HCT116 (cell line): ENCODE results near the gene SPTBN1. TPM values are rescaled to one million over a fixed set of nuclear protein-coding genes. Genes with fewer than 3 reads are reported as not detected.

Experiments
- ATAC-seq: fragments of 200-7000 bp; cut with Tn5 transposase; 2 replicates; pipeline ENCODE4 v1.9.1; 2020; ENCODE audit warnings: mild to moderate bottlenecking, moderate library complexity
- BruUV-seq: library from RNA; stranded (reverse); fragments of 400-500 nt; replicated peaks from 2 replicates; lab custom pipeline; 2021; lab: Mats Ljungman, UMichigan
- CTCF ChIA-PET: fragments of 300-600 bp; sonication (Branson Sonifier 250); formaldehyde crosslinking; loops from one replicate; lab custom pipeline; 2021; ENCODE audit warnings: antibody characterized with exemption; lab: Charles Lee
- POLR2A ChIA-PET: fragments of 300-600, 350-600 bp; sonication (Branson Sonifier 250); formaldehyde crosslinking; loops from one replicate; lab custom pipeline; 2021; ENCODE audit warnings: antibody characterized with exemption; lab: Charles Lee
- RAD21 ChIA-PET, 2 experiments: fragments of 300-600 bp; sonication (Branson Sonifier 250); formaldehyde crosslinking; loops; one replicate each; lab custom pipeline; 2023; ENCODE audit warnings: low total read pairs in 2 of 2; ENCODE audit not compliant: uncharacterized antibody in 2 of 2, unreplicated experiment in 2 of 2, low non-redundant PET in 1 of 2; lab: Charles Lee
- DNase-seq: peaks from one replicate; pipeline ENCODE4 v3.0.0-alpha.2; 2010; ENCODE audit warnings: low read depth, low spot score
- H2AFZ ChIP-seq: fragments of 200-600 bp; shearing (Covaris generic), sonication (generic); 2 replicates; pipeline ENCODE4 v1.6.1; 2017; ENCODE audit warnings: low read depth, mixed run types, mixed read lengths, antibody characterized with exemption, low read length; ENCODE audit not compliant: poor library complexity, severe bottlenecking
- H3K27ac ChIP-seq: 2 replicates; pipeline ENCODE4 v1.5.1; 2012; ENCODE audit warnings: low read depth, low read length
- H3K27me3 ChIP-seq: fragments of 200-600 bp; sonication (generic); 2 replicates; pipeline ENCODE4 v1.6.1; 2016; ENCODE audit warnings: mixed run types, low read length, mixed read lengths; ENCODE audit not compliant: insufficient read depth
- H3K36me3 ChIP-seq, 2 experiments: fragments of 200-500 bp in 1 of 2; fragments of 200-600 bp in 1 of 2; sonication (Bioruptor generic) in 1 of 2; sonication (generic) in 1 of 2; 2 replicates each; pipeline versions ENCODE4 v1.5.1 to v1.6.1; 2014 to 2016; ENCODE audit warnings: low read length in 2 of 2, inconsistent platforms in 1 of 2, mixed read lengths in 1 of 2, mixed run types in 1 of 2; ENCODE audit not compliant: insufficient read depth in 2 of 2, control insufficient read depth in 1 of 2
- H3K4me1 ChIP-seq, 2 experiments: fragments of 200-600 bp in 1 of 2; sonication (generic) in 1 of 2; 2 replicates each; pipeline versions ENCODE4 v1.5.1 to v1.6.1; 2012 to 2017; ENCODE audit warnings: low read length in 2 of 2, inconsistent platforms in 1 of 2, mild to moderate bottlenecking in 1 of 2, mixed read lengths in 1 of 2, mixed run types in 1 of 2, moderate library complexity in 1 of 2; ENCODE audit not compliant: insufficient read depth in 2 of 2, control insufficient read depth in 1 of 2
- H3K4me2 ChIP-seq: fragments of 200-600 bp; sonication (generic); 2 replicates; pipeline ENCODE4 v1.6.1; 2017; ENCODE audit warnings: mixed run types, low read length, mixed read lengths
- H3K4me3 ChIP-seq, 2 experiments: fragments of 200-600 bp in 1 of 2; sonication (generic) in 1 of 2; replicated peaks in 1 of 2; 2 replicates each; pipeline ENCODE4 v1.5.1; 2011 to 2016; ENCODE audit warnings: low read length in 2 of 2, control low read depth in 1 of 2, low read depth in 1 of 2, mild to moderate bottlenecking in 1 of 2, mixed read lengths in 1 of 2, mixed run types in 1 of 2
- H3K79me2 ChIP-seq: fragments of 200-600 bp; sonication (generic); 2 replicates; pipeline ENCODE4 v1.6.1; 2017; ENCODE audit warnings: mild to moderate bottlenecking, mixed run types, low read length, moderate library complexity, mixed read lengths; ENCODE audit not compliant: insufficient read depth
- H3K9ac ChIP-seq: fragments of 200-600 bp; sonication (generic); 2 replicates; pipeline ENCODE4 v1.6.1; 2016; ENCODE audit warnings: low read length, mixed read lengths
- H3K9me2 ChIP-seq: fragments of 200-600 bp; sonication (generic), shearing (Covaris generic); 2 replicates; pipeline ENCODE4 v1.6.1; 2017; ENCODE audit warnings: mixed run types, mild to moderate bottlenecking, moderate library complexity; ENCODE audit not compliant: insufficient read depth
- H3K9me3 ChIP-seq, 2 experiments: fragments of 200-500 bp in 1 of 2; fragments of 200-600 bp in 1 of 2; sonication (Bioruptor generic) in 1 of 2; sonication (generic) in 1 of 2; 2 replicates each; pipeline ENCODE4 v1.6.1; 2014 to 2017; ENCODE audit warnings: low read length in 2 of 2, mixed read lengths in 2 of 2, inconsistent platforms in 1 of 2, low read depth in 1 of 2, mild to moderate bottlenecking in 1 of 2, mixed run types in 1 of 2, moderate library complexity in 1 of 2; ENCODE audit not compliant: control insufficient read depth in 1 of 2, insufficient read depth in 1 of 2
- H4K20me1 ChIP-seq: fragments of 200-600 bp; sonication (generic), shearing (Covaris generic); 2 replicates; pipeline ENCODE4 v1.6.1; 2017; ENCODE audit warnings: mixed run types, mild to moderate bottlenecking, moderate library complexity; ENCODE audit not compliant: insufficient read depth
- ATF3 ChIP-seq: IDR thresholded peaks from 2 replicates; pipeline ENCODE4 v1.6.1; 2012
- CBX3 ChIP-seq: IDR thresholded peaks from 2 replicates; pipeline ENCODE4 v1.6.1; 2012; ENCODE audit warnings: low read depth
- CTCF ChIP-seq, 3 experiments: fragments of 200-600 bp in 1 of 3; sonication (generic) in 1 of 3; IDR thresholded peaks in 2 of 3; conservative IDR thresholded peaks in 1 of 3; 2 replicates each; pipeline ENCODE4 v1.5.1; 2012 to 2017; ENCODE audit warnings: low read depth in 2 of 3, low read length in 2 of 3, antibody characterized with exemption in 1 of 3, borderline replicate concordance in 1 of 3, control low read depth in 1 of 3, mild to moderate bottlenecking in 1 of 3, mixed read lengths in 1 of 3, mixed run types in 1 of 3, moderate library complexity in 1 of 3; ENCODE audit not compliant: insufficient read depth in 1 of 3
- EGR1 ChIP-seq: IDR thresholded peaks from 2 replicates; pipeline ENCODE4 v1.6.1; 2012; ENCODE audit warnings: low read depth
- EZH2 ChIP-seq: fragments of 200-600 bp; sonication (generic); IDR thresholded peaks from 2 replicates; pipeline ENCODE4 v1.6.1; 2017; ENCODE audit warnings: antibody characterized with exemption, mixed run types
- SIN3A ChIP-seq: IDR thresholded peaks from 2 replicates; pipeline ENCODE4 v1.6.1; 2012; ENCODE audit warnings: low read depth
- SRF ChIP-seq: IDR thresholded peaks from 2 replicates; pipeline ENCODE4 v1.6.1; 2012; ENCODE audit warnings: low read depth
- ZNF274 ChIP-seq: fragments of 200-500 bp; sonication (Bioruptor generic); IDR thresholded peaks from 2 replicates; pipeline ENCODE4 v1.6.1; 2014; ENCODE audit warnings: mild to moderate bottlenecking, low read depth, low read length, inconsistent platforms
- intact Hi-C: fragments of 100-400 bp; cut with micrococcal nuclease; formaldehyde crosslinking; loops from 2 replicates; pipeline ENCODE4 v1.10.0; 2022
- total RNA-seq: library from RNA; stranded (reverse); gene quantifications from one replicate; pipeline ENCODE4 v1.2.1, GENCODE V29; 2021; ENCODE audit not compliant: unreplicated experiment
- TF ChIP-seq, protein P1 (sequence below): IDR thresholded peaks from 2 replicates; pipeline ENCODE4 v1.6.1; 2011; ENCODE audit warnings: mild to moderate bottlenecking, low read length, moderate library complexity; ENCODE audit not compliant: insufficient replicate concordance; ENCODE audit errors: extremely low read depth

The SPTBN1 gene
- total RNA-seq, 1 experiment from 2014 or later: 84.4 TPM

GRCh38 chr2:54655046-54655809 is 199.1 kb downstream of the SPTBN1 start:
- Histone ChIP-seq H4K20me1 (no peaks in the 10 kb centered on the region), H3K79me2 (no peaks in the 10 kb centered on the region), H3K4me1 (no peaks in the 10 kb centered on the region), H3K9me2 (no peaks in the 10 kb centered on the region), H3K4me2 (no peak overlapping the region)
- BruUV-seq: no TSS peak
- DNase-seq: no peak
- ChIA-PET RAD21 (no interaction called here), CTCF (interaction anchor here (2.2 kb wide), 1 partner anchor 10 kb away, joined by 8 read pairs; no protein-coding TSS in a partner anchor)
- intact Hi-C loops: no loop called here
- TF ChIP-seq CTCF (IDR thresholded peaks at IDR 0.05 in 2 of 3, conservative IDR thresholded peaks at IDR 0.05 in 1 of 3; ENCODE audit: borderline replicate concordance in 1 of 3, insufficient read depth in 1 of 3, low read depth in 2 of 3, low read length in 2 of 3): no peak
- TF ChIP-seq EGR1: no peak
- no peak for TF ChIP-seq SIN3A
- no peak for TF ChIP-seq ZNF274
- no peak for TF ChIP-seq EZH2
- TF ChIP-seq CBX3: no peak
- TF ChIP-seq ATF3: no peak
- no peak for TF ChIP-seq SRF
- TF ChIP-seq, protein P1, sequence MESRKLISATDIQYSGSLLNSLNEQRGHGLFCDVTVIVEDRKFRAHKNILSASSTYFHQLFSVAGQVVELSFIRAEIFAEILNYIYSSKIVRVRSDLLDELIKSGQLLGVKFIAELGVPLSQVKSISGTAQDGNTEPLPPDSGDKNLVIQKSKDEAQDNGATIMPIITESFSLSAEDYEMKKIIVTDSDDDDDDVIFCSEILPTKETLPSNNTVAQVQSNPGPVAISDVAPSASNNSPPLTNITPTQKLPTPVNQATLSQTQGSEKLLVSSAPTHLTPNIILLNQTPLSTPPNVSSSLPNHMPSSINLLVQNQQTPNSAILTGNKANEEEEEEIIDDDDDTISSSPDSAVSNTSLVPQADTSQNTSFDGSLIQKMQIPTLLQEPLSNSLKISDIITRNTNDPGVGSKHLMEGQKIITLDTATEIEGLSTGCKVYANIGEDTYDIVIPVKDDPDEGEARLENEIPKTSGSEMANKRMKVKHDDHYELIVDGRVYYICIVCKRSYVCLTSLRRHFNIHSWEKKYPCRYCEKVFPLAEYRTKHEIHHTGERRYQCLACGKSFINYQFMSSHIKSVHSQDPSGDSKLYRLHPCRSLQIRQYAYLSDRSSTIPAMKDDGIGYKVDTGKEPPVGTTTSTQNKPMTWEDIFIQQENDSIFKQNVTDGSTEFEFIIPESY: no peak
- TF ChIP-seq, all 23 proteins: peak for 0
- no peak for ATAC-seq
- H3K27ac ChIP-seq: no peak overlapping the region
- POLR2A ChIA-PET: no interaction called here
- no peaks in the 10 kb centered on the region for H3K27me3 ChIP-seq
- H3K36me3 ChIP-seq: peaks cover 11 to 34% of the 10 kb centered on the region in 2 experiments; a peak in 3 of 4 replicates
- H3K4me3 ChIP-seq: no peak overlapping the region
- H2AFZ ChIP-seq: no peak overlapping the region
- H3K9ac ChIP-seq: no peak overlapping the region
- no peaks in the 10 kb centered on the region for H3K9me3 ChIP-seq
